ENCODE results near the gene RNU6-8. TPM values are rescaled to one million over a fixed set of nuclear protein-coding genes. Genes with fewer than 3 reads are reported as not detected.

The RNU6-8 gene
- total RNA-seq, 2 donors from 2014 or later: not detected

DNA sequence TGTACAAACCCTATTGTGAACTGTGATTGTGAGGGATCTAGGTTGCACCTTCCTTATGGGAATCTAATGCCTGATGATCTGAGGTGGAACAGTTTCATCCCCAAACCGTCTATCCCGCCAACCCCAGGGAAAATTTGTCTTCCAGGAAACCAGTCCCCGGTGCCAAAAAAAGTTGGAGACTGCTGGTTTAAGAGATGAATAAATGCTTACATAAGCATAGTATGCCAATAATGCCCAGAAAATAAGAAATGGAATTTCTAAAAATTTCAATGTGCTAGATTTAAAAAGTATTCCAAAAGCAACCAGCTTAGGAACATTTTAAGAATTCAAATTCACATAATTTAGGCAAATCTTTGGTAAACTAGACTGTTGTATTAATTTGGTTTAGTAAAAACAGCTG, 5.4 kb upstream of the RNU6-8 start:
- intact Hi-C loops (cut with DNase I): no loop called here
- no peak for DNase-seq (ENCODE audit: low spot score)

DNA sequence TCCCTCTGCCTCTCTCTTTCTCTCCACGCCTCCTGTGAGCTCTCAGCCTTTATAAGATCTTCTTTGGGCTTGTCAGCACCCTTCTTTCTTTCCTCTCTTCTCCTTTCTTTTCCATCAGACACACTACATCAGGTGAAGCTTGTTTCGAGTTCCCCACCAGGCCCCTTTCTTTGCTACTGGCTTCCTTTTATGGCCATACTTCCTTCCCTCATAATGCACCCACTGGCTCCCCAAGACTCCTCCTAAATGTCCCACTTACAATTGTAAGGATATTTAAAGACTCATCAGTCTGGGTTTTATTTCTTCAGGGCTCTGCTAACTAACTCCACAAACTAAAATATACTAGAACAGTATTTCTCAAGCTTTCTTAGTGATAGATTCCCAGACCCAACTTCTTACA, 3.5 kb upstream of the RNU6-8 start:
- DNase-seq (ENCODE audit: low spot score): no peak
- intact Hi-C loops (cut with DNase I): no loop called here

DNA sequence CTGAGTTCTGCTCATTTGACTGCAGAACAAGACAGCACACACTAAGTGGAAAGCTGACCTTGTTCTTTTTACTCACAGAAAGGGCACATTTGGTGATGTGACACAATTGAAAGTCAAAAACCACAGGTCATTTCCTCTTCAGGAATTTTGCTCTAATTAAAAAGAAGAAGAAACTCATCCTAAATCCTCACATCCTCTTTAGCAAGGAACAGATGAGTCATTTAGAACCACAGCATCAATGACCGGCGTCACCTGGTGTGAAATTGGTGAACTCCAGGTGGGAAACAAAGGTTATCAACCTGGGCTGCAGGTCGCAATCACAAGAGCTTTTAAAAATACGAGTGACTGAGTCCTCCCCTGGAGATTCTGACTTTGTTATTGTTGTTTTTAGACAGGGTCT, 2.9 kb upstream of the RNU6-8 start:
- intact Hi-C loops (cut with DNase I): no loop called here

DNA sequence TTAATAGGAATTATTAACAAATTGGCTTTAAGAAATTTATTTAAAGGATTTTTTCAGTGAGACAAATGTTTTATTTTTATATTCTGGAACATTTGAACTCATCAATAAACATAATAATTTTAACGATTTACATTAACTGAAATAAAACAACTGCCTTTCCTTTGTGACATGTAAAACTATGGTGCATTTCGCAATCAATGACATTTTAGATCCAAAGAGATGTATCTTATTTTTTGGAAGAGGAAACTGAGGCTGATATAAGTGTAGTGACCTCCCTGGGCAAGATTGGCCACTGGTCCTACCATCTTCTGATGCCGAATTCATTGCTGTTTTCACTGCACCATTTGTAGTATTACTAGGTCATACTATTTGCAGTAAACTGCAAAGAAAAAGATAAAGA, 2.5 kb upstream of the RNU6-8 start:
- intact Hi-C loops (cut with DNase I): no loop called here
- DNase-seq (ENCODE audit: low spot score): no peak

More for the DNA sequence above, 2.9 kb upstream of the RNU6-8 start:
- no peak for DNase-seq (ENCODE audit: low spot score)

DNA sequence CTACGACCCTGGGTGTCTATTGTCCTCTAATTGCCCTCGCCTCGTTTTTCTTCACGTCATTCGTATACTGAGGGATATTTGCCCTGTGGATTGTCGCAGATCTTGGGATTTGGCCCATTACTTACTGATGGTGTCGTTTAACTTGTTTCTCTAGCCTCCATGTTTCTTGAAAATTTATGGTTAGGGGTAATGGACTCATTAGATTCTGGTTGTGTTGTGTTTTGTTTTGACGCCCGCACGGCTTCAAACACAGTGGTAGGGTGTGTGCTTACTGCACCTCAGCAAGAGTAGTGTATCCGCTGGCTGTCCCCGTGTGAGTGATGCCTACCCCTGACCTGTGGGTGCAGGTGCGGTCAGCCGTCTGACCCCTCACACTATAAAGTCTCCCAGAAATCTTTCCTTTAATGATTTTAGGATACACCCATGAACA, 874 bp upstream of the RNU6-8 start:
- intact Hi-C loops (cut with DNase I): no loop called here
- no peak for DNase-seq (ENCODE audit: low spot score)

DNA sequence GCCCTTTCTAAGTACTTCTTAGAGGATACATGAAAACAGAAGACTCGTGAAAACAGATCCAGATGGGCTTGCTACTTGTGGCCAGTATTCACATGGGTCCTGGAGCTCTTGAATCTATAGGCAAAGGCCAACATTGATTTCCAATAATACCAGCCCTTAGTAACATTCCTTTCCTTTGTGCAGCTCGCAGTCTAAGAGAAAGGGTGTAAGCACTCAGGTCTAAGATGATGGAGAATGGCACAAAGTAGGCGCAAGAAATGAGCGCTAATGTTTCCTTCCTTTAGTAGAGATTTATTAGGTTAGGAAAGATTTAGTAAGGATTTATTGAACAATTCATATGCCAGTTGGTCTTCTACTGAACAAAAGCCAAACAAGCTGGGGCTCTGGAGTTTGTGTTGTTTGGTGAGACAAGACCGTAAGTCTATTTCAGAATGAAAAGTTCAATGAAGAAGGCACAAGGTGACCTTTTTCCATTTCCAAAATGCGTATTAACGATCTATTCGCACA, 525 bp downstream of the RNU6-8 start:
- DNase-seq (ENCODE audit: low spot score): no peak
- intact Hi-C loops (cut with DNase I): no loop called here

DNA sequence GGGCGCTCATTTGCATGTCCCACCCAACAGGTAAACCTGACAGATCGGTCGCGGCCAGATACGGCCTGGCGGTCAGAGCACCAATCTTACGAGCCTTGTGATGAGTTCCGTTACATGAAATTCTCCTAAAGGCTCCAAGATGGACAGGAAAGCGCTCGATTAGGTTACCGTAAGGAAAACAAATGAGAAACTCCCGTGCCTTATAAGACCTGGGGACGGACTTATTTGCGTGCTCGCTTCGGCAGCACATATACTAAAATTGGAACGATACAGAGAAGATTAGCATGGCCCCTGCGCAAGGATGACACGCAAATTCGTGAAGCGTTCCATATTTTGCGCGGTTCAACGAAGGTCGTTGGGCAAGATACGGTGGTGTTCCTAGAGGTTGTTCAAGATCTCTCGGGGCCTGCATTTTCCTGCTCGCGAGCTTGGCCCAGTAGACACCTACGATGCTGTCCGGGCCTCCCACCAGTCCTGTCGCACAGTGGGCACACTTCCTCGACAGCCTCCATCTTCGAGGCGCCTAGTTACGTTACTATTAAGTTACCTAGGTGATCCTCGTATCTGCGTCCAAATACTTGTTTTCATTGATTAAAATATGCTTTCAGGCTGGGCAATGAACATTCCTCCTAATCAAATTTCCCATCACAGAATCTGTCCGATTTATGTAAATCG, 1.1 kb downstream of the RNU6-8 start, which contains the start of gene RNU6-7:
TSS of gene RNU6-7 (plus strand) at position 230 of the 675 bp plus-strand sequence.
- no peak for DNase-seq (ENCODE audit: low spot score)
- intact Hi-C loops (cut with DNase I): no loop called here

DNA sequence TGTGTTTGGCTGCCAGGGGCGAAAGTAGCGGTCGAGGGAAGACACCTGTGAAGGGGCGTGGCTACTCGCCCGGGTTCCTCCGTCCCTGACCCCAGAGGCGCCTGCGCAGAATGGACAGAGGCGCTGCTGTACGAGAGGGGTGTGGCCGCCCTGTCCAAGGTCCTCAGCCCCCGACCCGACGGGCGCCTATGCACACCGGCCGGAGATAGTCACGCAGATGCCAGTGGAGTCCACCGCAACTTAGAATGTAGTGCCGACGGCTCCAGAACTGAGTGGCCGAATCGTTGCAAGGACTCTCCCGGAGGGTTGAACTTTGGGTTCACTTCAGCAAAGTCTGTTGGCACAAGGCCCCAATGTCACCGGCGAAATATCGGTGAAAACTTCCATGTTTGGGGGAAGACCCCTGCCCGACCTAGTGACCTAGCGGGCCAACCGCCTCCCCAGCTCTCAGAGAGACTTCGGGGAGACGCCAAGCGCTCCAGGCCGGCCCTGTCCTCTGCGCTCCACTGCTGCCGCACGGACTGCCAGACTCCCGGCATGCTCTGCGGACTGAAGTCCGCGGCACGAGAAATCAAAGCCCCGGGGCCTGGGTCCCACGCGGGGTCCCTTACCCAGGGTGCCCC, 1.8 kb downstream of the RNU6-8 start:
- peak; percentile 92 for DNase-seq (ENCODE audit: low spot score)
- intact Hi-C loops (cut with DNase I): no loop called here

DNA sequence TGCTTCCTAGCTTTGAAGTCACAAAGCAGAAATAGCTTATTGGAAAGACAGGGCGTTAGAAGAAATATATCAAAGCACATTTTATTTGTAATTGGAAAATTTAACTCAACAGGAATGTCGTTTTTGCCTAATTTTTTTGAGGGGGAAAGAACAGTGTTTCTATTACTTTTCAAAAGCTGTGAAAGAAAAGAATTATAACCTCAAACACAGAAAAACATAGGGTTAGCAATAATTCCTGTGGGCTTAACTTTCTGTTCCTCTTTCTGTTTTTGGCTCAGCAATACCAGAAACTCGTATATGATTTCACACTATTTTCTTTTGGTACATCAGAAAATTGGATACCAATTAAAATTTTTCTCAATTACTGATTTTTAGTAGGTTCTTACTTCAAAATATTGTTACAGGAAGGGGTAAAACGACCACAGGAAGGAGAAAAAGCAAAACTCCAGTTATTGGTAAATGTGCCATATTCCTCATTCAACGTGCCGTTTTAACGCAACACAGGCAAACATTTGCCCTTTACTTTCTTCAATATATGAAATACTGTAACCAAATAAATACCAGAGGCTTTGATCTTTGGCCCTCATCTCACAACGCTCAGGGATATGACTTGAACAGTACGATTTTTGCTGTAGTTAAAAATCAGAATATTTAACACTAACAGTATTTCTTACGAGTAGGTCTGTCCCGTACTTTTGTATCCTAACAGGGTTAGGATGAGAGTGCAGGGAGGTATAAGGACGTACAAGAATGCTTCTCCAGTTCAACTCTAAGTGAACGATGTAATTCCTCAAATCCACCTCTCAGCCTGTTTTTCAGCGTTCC, 2.5 kb downstream of the RNU6-8 start:
- DNase-seq (ENCODE audit: low spot score): no peak
- intact Hi-C loops (cut with DNase I): no loop called here

DNA sequence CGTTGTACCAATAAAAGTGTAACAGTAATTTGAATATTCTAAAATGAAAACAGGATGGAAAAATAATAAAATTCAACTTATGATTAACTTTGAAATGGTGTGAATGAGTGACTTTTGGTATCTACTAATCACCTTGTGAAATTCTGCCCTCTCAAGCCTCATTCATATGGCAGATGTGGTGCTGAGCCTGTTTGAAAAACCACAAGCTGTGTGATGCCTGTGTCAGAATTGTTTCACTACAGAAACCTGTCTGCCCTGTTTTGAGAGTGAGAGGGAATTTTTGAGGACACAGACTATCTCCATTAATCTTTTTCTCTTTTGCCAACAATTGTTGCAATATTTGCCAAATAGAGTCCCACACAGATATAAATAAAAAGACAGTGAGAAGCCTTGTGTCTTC, 5.2 kb downstream of the RNU6-8 start:
- DNase-seq (ENCODE audit: low spot score): no peak
- intact Hi-C loops (cut with DNase I): no loop called here

DNA sequence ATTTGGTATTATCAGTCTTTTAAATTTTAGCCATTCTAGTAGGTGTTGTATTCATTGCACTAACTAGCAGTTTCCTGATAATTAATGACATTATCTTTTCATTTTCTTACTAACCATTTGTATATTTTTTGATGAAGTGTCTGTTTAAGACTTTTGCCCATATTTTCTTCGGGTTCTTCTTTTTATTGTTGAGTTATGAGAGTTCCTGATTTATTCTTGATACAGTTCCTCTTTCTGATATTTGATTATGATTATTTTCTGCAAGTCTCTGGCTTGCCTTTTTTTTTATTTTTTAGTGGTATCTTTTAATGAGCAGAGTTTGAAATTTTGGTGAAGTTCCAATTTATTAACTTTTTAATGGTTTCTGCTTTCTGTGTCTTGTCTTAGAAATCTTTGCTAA, 7.4 kb downstream of the RNU6-8 start:
- no peak for DNase-seq (ENCODE audit: low spot score)
- intact Hi-C loops (cut with DNase I): no loop called here

DNA sequence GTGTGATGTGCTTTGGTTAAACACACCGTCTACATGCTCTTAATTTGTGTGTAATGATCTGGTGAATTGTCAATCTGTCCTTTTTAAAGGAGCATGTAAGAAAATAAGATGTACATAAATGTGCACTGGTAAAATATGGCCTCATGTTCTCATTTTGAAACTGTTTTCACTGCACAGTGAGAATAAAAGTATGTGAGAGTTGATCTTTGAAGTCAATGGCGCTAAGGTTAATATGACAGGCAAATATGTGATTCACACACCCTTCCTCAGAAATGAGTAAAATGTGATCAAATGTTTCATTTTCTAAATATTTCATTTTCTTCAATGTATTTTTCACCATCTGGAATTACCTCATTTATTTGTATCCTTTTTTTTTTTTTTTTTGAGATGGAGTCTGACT, 9.5 kb downstream of the RNU6-8 start:
- DNase-seq (ENCODE audit: low spot score): no peak
- intact Hi-C loops (cut with DNase I): no loop called here

DNA sequence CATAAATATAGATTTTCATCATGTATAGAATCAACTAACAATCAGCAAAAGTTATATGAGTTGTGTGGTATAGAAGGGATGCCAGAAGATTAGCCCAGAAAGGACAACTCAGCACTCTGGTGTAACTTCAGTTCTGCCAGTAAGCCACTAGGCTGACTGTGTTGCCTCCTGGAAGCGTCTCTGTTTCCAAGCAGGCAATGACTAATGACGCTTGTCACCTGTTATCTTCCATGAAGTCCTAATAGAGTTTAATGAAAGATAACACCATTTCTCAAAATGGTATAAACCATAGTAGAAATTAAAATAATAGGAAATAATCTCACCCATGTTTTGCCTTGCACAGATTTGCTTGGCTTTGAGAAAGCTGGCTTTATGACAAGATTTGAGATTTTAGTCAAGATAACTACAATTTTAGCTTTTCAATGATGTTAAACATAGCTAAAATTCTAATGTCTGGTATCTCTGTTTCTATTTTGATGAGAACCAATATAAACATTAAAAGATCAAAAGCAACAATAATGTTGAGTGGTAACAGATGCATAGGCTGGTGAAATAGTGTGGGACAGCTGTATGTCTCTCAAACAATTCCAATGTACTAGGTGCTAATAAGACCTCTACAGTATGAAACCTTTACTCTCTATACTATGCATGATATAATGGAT, 10.2 kb downstream of the RNU6-8 start:
- intact Hi-C loops (cut with DNase I): no loop called here
- no peak for DNase-seq (ENCODE audit: low spot score)

DNA sequence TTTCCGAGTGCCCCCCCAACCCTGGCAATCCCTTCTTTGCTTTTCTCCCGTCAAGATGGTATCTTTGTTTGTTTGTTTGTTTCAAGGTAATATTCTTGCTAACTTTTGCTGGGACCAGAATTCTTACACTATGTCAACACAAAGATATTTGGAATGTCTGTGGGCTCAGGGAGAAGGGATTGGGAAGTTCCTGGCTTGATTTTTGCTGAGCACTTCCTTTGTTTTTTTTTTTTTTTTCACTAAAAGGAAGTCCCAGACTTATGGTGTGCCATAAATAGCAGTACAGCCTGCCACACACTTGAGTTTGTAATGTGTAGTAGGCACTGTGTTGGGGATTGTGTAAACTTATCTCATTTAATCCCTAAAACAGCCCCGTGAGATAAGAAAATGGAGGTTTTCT, 12.4 kb downstream of the RNU6-8 start:
- intact Hi-C loops (cut with DNase I): no loop called here
- DNase-seq (ENCODE audit: low spot score): no peak

DNA sequence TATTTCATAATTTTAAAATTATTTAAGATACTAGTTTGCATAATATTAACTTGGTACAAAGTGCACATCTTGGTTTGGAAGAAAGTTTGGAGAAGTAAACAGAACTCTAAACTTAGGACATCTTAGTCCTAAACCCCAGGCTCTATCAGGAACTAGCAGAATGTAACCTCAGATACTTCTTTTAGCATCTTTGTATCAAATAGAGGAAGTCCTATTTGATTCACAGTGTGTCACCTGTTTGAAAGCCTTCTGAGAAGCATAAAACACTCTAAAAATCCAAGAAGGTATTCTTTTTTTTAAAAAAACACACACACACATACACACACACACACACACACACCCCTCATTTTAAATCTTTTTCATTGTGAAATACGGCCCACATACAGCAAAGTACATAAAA, 13.3 kb downstream of the RNU6-8 start:
- DNase-seq (ENCODE audit: low spot score): no peak
- intact Hi-C loops (cut with DNase I): no loop called here

DNA sequence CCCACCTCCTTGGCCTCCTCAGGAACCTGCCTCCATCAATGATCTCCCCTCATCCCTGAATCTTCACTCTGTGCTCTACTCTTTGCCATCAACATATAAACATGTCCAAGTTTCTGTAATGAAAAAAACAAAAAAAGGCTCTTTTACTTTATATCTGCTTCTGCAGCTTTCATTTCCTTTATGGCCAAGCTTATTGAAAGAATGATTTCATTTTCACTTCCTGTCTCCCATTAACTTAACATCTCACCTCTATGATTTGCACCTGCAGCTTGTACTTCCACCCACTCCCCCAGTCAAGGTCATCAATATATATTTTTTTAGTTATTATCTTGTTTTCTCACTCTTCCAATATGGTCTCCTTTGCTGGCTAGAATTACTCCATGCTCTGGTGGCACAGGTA, 16.8 kb downstream of the RNU6-8 start:
- intact Hi-C loops (cut with DNase I): loop anchor here in 1 of 2 donors (2.0 kb wide), 1 partner anchor 35 kb away; no protein-coding TSS in a partner anchor
- DNase-seq (ENCODE audit: low spot score): no peak

DNA sequence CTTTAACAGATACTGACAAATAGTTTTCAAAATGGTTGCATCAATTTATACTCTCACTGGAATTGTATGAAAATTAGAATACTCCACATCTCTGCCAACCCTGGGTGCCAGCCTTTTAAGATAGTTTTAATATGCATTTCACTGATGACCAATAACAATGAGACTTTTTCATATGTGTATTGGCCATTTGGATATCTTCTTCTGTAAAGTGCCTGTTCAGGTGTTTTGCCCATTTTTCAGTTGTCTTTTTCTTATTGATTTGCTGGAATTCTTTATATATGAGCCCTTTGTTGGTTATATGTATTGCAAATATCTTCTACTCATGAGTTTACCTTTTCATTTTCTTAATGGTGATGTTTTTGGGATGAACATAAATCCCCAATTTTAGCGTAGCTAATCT, 18.0 kb downstream of the RNU6-8 start:
- DNase-seq (ENCODE audit: low spot score): no peak
- intact Hi-C loops (cut with DNase I): no loop called here

DNA sequence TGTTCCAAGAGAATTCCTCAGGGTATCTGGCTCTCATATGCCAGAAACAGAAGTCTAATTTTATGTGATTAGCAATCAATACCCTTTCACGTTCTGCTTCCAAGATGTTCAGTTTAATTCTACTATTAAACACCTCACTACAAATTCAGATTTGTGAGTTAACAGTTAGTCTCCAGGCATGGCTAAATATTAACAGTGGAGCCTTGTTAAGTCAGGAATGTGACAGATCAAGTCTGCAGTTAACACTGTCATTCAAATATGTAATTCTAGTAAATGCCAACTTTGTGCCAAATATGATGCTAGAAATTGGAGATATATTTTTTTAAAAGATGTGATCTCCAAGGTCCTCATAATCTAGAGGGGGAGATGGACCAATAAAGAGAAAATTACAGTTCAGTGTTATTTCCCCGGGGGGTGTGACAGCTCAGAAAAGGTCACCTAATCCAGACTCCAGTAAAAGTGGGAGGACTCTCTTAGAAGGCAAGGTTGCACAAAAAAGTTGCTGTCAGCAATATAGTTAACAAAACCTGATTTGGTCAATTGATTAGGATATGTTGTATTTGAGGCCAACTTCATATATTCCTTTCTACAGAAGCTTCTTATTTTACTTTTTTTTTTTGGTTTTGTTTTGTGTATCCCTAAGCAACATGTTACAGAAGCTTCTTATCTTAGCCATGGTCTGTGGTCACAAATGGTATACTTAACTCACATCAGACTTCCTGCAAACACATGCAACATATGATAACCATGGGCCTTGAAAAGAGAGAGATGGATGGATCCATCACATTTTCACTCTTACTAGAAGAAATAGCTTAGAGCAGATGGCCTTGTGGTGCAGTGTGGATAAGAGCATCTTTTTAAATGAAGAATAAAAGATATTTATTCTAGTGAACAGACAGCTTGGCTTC, 19.7 kb downstream of the RNU6-8 start:
- intact Hi-C loops (cut with DNase I): no loop called here
- no peak for DNase-seq (ENCODE audit: low spot score)

DNA sequence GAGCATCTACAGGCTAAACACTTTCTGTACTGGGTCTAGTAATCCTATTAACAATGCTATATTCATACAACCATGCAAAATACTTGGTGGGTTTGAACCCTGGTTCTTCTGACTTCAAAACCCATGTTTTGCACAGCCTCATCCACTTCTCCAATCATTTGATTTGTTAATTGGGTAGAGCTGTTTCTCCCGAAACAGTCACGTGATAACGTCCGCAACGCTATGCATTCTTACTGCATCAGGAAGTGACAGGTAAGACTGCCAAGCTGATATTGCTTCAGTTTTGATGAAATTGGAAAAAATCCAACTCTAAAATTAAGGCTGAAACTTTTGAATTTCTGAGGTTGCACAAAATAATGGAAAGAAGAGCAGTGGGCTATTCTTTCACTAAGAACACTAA, 31.6 kb downstream of the RNU6-8 start:
- no peak for DNase-seq (ENCODE audit: low spot score)
- intact Hi-C loops (cut with DNase I): no loop called here
